Stimulated activated CD8-positive, alpha-beta memory T cell treated with anti-CD3 and anti-CD28 coated beads, Interleukin-7, amount 100 ng/mL, for 4 hours (primary cell): ENCODE measurements around the gene MYL10.
"Not testable (repeated sequence)": the region's sequence is repeated elsewhere in the genome, so short reads cannot be mapped to it uniquely, and the experiment has no call there.

ENCODE experiments used
- DNase-seq, 2 donors: peaks; one replicate each; pipeline ENCODE4 v3.0.0-alpha.2; 2020; ENCODE audit warnings: low read depth in 2 of 2

The MYL10 gene

GRCh38 chr7:101651112-101651511 lies 22.0 kb upstream of the MYL10 start:
- no peak for DNase-seq

GRCh38 chr7:101650579-101651081 lies 21.5 kb upstream of the MYL10 start:
- no peak for DNase-seq

- not testable (repeated sequence) for DNase-seq
Measured at GRCh38 chr7:101647876-101648275, 18.8 kb upstream of the MYL10 start.

- no peak for DNase-seq
Measured at GRCh38 chr7:101645951-101646350, 16.9 kb upstream of the MYL10 start.

- DNase-seq: no peak
Measured at GRCh38 chr7:101644879-101645278, 15.8 kb upstream of the MYL10 start.

GRCh38 chr7:101639127-101639526 lies 10.0 kb upstream of the MYL10 start:
- DNase-seq: not testable (repeated sequence)

- DNase-seq: no peak
Measured at GRCh38 chr7:101636822-101637623, 7.9 kb upstream of the MYL10 start.

- no peak for DNase-seq
Measured at GRCh38 chr7:101635484-101635883, 6.4 kb upstream of the MYL10 start.

GRCh38 chr7:101634196-101634717 lies 5.2 kb upstream of the MYL10 start:
- DNase-seq: no peak

GRCh38 chr7:101633511-101633910 lies 4.4 kb upstream of the MYL10 start:
- no peak for DNase-seq

GRCh38 chr7:101632641-101633040 lies 3.5 kb upstream of the MYL10 start:
- DNase-seq: no peak

- no peak for DNase-seq
Measured at GRCh38 chr7:101631224-101631714, 2.2 kb upstream of the MYL10 start.

GRCh38 chr7:101630591-101630990 lies 1.5 kb upstream of the MYL10 start:
- DNase-seq: no peak

GRCh38 chr7:101628522-101628921 lies 574 bp downstream of the MYL10 start:
- no peak for DNase-seq

- DNase-seq: no peak
Measured at GRCh38 chr7:101626758-101627157, 2.3 kb downstream of the MYL10 start.

GRCh38 chr7:101626069-101626671 lies 2.9 kb downstream of the MYL10 start:
- no peak for DNase-seq

GRCh38 chr7:101625031-101625791 lies 3.9 kb downstream of the MYL10 start:
- DNase-seq: no peak

- DNase-seq: no peak
Measured at GRCh38 chr7:101624246-101625001, 4.7 kb downstream of the MYL10 start.

- no peak for DNase-seq
Measured at GRCh38 chr7:101622609-101623173, 6.4 kb downstream of the MYL10 start.

GRCh38 chr7:101620991-101621390 lies 8.1 kb downstream of the MYL10 start:
- no peak for DNase-seq

- DNase-seq: no peak
Measured at GRCh38 chr7:101620395-101620794, 8.7 kb downstream of the MYL10 start.
